CD4-positive, alpha-beta T cell treated with Interferon alpha-2 for 1 hour (primary cell): ENCODE measurements around the gene CAPZA2.

Experiments used
- DNase-seq, 2 donors: peaks; one replicate each; pipeline ENCODE4 v3.0.0-alpha.2; 2020 to 2022

The CAPZA2 gene

GRCh38 chr7:116862951-116863670, 724 bp downstream of the CAPZA2 start:
- DNase-seq, result peak in 1 of 2 donors; percentile 27

- DNase-seq, result no peak
Observed at GRCh38 chr7:116863936-116864500, 1.6 kb downstream of the CAPZA2 start.

- DNase-seq, result no peak
Observed at GRCh38 chr7:116871061-116871700, 8.8 kb downstream of the CAPZA2 start.

- no peak for DNase-seq
Observed at GRCh38 chr7:116872026-116872425, 9.6 kb downstream of the CAPZA2 start.

- no peak for DNase-seq
Observed at GRCh38 chr7:116873619-116874018, 11.2 kb downstream of the CAPZA2 start.

GRCh38 chr7:116876664-116877442, 14.5 kb downstream of the CAPZA2 start:
- DNase-seq, result no peak

- no peak for DNase-seq
Observed at GRCh38 chr7:116877443-116878217, 15.2 kb downstream of the CAPZA2 start.

GRCh38 chr7:116884691-116885090, 22.3 kb downstream of the CAPZA2 start:
- no peak for DNase-seq

GRCh38 chr7:116885724-116886123, 23.3 kb downstream of the CAPZA2 start:
- no peak for DNase-seq

GRCh38 chr7:116886543-116887156, 24.3 kb downstream of the CAPZA2 start:
- no peak for DNase-seq

GRCh38 chr7:116888895-116889294, 26.5 kb downstream of the CAPZA2 start:
- no peak for DNase-seq

GRCh38 chr7:116895849-116896248, 33.5 kb downstream of the CAPZA2 start:
- no peak for DNase-seq

GRCh38 chr7:116897661-116898060, 35.3 kb downstream of the CAPZA2 start:
- no peak for DNase-seq

- no peak for DNase-seq
Observed at GRCh38 chr7:116899308-116899707, 36.9 kb downstream of the CAPZA2 start.

- DNase-seq, result no peak
Observed at GRCh38 chr7:116901143-116901542, 38.8 kb downstream of the CAPZA2 start.

- no peak for DNase-seq
Observed at GRCh38 chr7:116902867-116903266, 40.5 kb downstream of the CAPZA2 start.

GRCh38 chr7:116906391-116906790, 44.0 kb downstream of the CAPZA2 start:
- DNase-seq, result no peak

- no peak for DNase-seq
Observed at GRCh38 chr7:116910383-116910782, 48.0 kb downstream of the CAPZA2 start.

GRCh38 chr7:116911801-116912200, 49.4 kb downstream of the CAPZA2 start:
- no peak for DNase-seq

GRCh38 chr7:116912269-116912909, 50.0 kb downstream of the CAPZA2 start:
- no peak for DNase-seq

GRCh38 chr7:116918704-116919103, 56.3 kb downstream of the CAPZA2 start:
- no peak for DNase-seq

- no peak for DNase-seq
Observed at GRCh38 chr7:116920359-116920758, 58.0 kb downstream of the CAPZA2 start.
